G401 (cell line): Measurements from ENCODE around the gene EXOC7. TPM values are rescaled to one million over a fixed set of nuclear protein-coding genes. Genes with fewer than 3 reads are reported as not detected.
A peak's percentile ranks its signal among the peaks of the same experiment; 100 is the strongest.

Experiments
- DNase-seq: peaks from one replicate; pipeline ENCODE4 v3.0.0-alpha.2; 2015; ENCODE audit warnings: low spot score
- in situ Hi-C: cut with HindIII; loops from 2 replicates; pipeline ENCODE4 v1.10.0; 2016; ENCODE audit warnings: low sequenced_read_pairs, mixed read lengths
- total RNA-seq: library from RNA; depleted of rRNA; stranded (reverse); fragments of >200 nt; shearing (Covaris generic); gene quantifications from 2 replicates; pipeline ENCODE4 v1.2.3, GENCODE V29; 2014

Gene EXOC7
- total RNA-seq, 1 experiment from 2014 or later = 92.2 TPM

DNA sequence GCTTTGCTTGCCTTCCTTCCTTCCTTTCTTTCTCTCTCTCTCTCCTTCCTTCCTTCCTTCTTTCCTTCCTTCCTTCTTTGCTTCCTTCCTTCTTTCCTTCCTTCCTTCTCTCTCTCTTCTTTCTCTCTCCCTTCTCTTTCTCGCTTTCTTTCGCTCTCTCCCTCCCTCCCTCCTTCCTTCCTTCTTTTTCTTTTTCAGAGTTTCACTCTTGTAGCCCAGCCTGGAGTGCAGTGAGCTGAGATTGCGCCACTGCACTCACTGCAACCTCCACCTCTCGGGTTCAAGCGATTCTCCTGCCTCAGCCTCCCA, 19.6 kb upstream of the EXOC7 start:
- in situ Hi-C loops = no loop called here
- DNase-seq = no peak

DNA sequence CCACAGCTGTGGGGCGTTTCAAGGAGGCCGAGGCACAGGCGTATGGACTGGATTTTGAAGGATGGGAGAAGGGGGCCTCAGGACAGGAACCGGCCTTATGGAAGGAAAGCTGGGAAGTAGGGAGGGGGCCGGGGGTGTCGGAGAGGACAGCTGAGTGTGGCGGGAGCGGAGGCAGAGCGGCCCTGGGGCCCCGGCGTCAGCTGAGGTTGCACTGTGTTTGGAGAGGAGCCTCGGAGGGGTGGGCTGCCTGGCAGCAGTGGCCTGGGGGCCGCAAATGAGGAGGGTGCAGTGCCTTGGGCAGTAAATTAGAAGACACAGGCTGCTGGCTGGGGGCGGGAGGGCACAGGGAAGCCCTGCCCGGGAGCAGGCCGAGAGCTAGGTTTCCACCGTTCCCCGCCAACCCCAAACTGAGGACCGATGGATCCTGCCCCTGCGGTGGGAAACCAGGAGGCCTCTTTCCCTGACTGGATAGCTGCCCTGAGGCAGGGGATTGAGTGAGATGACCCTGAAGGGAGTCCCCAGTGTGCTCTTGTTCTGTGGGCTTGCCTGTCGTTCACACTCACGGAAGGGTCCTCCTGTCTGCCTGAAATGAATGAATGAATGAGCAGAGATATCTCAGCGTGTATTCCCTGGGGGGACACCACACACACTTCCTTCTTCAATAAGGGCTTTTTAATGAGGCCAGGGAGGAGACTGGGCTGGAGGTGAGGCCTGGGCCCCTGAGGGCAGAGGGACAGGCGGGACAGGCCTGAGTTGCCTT, 19.0 kb upstream of the EXOC7 start:
- in situ Hi-C loops = no loop called here

DNA sequence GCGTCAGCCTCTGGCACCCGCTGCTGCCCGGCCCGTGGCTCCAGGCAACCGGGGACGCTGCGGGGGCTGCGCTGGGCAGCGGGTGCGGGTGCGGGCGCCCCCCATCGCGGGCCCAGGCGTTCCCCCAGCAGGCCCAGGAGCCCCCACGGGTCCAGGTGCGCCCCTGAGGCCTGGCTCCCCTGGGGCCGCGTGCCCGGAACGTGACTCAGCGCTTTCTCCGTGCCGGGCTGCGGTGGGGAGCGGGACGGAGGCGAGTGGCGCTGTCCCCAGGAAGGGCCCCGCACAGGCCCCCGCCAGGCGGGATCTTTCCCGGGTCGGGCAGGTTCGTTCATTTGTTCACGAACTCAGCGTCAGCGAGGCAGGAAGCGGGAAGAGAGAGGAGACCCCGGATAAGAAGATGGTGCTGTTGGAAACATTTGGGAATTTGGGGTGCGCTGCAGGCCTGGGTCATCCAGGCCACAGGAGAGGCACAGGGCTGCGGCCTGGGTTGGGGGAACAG, 18.4 kb upstream of the EXOC7 start:
- in situ Hi-C loops = no loop called here

More for the DNA sequence above, 19.0 kb upstream of the EXOC7 start:
- no peak for DNase-seq

DNA sequence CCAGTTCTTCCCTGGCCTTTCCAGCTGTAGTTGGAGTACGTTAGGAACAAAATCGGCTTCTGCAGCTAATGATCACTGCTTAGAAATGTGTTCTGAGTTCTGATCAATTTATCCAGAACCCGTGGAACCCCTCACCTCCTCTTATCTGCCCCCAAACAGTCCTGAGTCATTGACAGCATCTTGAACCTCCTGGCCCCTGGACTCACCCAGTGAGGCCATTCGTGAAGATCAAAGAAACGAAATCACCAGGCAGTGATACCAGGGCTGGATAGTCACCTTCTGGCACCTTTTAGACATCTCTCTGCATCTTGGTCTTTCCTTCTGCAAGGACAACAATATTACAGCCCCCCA, 17.0 kb upstream of the EXOC7 start:
- in situ Hi-C loops = no loop called here
- DNase-seq = no peak

More for the DNA sequence above, 18.4 kb upstream of the EXOC7 start:
- DNase-seq = no peak

DNA sequence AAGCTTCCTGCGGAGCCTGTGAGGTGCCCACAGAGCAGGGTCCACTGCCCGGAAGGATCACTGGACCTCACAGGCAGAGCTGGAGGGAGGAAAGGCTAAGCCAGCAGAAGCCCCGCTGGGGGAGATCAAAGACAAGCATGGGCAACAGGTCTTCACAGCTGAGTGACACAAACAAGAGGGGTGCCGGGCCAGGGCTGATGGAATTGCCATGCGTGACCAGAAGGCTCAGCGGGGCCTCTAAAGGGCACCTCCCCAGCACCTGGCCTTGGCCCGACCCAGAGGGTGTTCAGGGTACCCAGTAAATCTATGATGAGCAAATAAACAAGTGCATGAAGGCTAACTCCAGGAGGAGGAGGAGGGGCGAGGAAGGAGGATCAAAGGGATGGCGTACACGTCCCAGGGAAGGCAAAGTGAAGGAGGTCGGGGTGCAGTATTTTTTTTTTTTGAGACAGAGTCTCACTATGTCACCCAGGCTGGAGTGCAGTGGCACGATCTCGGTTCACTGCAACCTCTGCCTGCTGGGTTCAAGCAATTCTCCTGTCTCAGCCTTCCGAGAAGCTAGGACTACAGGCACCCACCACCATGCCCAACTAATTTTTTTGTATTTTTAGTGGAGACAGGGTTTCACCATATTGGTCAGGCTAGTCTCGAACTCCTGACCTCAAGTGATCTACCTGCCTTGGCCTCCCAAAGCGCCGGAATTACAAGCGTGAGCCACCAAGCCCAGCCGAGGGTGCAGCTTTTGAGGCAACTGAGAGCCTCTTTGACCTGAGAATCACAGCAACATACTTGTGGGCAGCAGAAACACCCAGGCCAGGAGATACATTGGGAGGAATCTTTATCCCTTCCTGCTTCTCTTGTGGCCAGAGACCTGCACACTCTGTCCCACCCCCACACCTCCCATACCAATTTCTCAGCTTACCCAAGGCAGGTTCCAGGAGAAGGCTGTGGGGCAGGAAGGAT, 16.1 kb upstream of the EXOC7 start:
- no peak for DNase-seq
- in situ Hi-C loops = no loop called here

DNA sequence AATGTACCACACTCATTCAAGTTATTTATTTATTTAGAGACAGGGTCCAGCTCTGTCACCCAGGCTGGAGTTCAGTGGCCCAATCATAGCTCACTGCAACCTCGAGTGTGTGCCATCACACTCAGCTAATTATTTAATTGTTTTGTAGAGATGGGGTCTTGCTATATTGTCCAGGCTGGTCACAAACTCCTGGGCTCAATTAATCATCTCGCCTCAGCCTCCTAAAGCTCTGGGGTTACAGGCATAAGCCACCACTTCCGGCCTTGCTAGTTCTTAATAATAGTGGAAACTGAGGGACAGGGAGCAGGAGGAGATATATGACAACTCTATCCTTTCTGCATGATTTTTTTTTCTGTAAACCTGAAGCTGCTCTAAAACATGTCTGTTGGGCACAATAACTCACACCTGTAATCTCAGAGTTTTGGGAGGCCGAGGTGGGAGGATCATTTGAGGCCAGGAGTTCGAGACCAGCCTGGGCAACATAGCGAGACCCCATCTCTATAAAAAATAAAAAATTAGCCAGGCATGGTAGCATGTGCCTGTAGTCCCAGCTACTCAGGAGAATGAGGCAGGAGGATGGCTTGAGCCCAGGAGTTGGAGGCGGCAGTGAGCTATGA, 11.7 kb upstream of the EXOC7 start:
- in situ Hi-C loops = no loop called here
- DNase-seq = no peak

DNA sequence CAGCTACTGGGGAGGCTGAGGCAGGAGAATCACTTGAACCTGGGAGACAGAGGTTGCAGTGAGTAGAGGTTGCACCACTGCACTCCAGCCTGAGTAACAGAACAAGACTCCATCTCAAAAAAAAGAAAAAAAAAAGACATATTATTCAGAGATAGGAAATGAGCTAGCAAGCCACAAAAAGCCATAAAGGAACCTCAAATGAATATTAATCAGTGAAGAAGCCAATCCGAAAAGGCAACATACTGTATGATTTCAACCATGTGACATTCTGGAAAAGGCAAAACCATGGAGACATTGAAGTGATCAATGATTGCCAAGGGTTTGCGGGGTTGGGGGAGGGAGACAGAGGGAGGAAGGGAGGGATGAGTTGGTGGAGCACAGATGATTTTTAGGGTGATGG, 8.4 kb upstream of the EXOC7 start:
- no peak for DNase-seq
- in situ Hi-C loops = no loop called here

DNA sequence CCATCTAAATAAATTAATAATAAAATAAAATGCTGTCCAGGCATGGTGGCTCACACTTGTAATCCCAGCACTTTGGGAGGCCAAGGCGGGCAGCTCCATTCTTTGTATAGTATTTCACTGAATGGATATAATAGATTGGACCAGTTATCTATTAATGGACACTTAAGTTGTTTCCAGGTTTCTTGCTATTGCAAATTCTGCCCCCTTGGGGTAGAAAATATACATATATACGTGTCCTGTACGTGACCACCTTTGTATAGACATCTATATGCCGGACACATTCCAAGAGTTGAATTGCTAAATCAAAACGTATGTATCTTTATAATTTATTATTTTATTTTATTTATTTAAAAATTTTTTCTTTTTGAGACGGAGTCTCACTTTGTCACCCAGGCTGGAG, 3.9 kb upstream of the EXOC7 start:
- no peak for DNase-seq
- in situ Hi-C loops = no loop called here

DNA sequence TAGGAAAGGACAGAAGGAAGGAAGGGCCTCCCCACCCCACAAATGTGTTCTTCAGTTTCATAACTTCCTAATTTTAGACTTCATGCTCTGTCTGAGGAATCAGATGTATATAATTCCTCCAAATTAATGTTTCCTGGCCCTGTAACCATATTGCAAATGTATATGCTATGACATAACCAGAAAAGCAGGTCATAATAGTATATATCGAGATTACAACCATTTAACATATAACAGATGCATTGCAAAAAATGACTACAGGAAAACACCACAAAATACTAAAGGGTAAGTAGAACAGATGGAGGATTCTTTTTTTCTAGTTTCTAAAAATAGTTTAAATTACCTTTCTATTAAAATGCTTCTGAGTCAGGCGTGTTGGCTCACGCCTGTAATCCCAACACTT, 3.1 kb upstream of the EXOC7 start:
- peak; percentile 27 for DNase-seq
- in situ Hi-C loops = no loop called here

DNA sequence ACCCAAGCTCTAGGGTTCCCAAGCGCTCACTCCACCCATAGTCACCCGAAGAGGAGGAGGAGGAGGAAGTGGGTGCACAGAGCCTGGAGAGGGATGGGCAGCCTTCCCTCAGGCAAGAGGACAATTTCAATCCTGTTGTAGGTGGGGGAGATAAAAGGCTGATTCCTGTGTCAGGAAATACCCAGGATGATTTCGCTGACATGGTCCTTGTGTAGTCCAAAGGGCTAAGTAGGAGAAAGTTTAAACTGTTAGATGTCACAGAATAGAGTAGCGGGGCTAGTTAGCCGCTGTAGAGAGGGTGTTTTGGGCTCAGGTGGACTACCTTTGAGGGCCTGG, 1.3 kb upstream of the EXOC7 start:
- in situ Hi-C loops = no loop called here
- no peak for DNase-seq

DNA sequence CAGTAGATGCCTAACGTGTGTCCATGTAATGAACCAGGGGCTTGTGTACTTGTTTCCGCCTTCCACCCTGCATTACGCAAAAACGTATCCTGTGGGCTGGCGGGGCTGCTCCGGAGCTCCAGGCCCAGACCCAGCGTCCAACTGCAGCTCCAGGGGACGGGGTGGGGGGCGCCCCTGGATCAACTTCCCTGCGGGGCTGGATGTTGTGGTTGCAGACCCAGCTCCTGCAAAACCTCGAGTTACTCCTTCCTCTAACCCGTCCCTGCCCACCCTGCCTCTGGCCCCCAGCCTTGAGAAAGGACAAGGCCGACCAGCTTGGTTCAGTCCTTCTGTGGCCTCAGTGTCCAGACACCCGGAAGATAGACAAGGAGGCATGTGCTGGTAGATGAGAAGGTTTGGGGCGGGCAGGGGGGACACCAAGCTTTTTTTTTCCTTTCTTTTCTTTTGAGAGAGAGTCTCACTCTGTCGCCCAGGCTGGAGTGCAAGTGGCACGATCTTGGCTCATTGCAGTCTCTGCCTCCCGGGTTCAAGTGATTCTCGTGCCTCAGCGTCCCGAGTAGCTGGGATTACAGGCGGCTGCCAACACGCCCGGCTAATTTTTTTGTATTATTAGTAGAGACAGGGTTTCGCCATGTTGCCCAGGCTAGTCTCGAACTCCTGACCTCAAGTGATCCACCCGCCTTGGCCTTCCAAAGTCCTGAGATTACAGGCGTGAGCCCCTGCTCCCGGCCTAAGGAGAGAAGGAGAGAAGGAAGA, 731 bp upstream of the EXOC7 start:
- no peak for DNase-seq
- in situ Hi-C loops = no loop called here

DNA sequence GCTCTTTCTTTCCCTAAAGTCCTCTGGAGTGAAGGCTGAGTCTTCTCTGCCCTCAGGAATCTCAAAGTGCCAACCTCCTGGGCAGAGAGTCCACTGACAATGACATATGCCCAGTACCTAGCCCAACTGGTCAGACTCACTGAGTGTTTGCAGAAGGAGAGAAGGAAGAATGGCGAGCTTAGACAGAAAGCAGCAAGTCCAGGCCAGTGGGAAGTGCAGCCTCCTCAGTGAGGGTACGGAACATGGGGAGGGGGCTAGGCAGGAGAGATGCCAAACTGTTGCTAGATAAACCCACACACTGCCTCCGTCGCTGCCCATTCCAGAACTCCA, 678 bp downstream of the EXOC7 start:
- peak; percentile 23 for DNase-seq
- in situ Hi-C loops = no loop called here

DNA sequence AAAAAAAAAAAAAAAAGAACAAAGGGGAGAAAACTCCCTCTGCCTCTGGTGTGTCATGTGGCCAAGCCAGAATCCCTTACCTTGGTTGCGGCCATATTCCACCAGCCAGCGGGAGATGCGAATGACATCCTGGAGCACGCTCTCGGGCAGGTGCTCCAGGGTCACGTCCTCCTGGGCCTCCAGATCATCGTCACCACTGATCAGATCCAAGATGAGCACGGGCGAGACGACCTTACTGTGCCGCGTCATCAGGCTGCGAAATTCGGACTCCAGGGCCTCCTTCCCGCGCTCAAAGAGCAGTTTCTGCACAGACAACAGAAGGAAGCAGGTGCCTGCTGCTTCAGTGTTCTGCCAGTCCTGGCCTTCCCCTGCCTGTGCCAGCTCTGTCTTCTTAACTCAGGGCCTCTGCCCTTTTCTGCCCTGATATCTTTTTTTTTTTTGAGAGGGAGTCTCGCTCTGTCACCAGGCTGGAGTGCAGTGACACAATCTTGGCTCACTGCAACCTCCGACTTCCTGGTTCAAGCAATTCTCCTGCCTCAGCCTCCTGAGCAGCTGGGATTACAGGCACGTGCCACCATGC, 5.8 kb downstream of the EXOC7 start:
- in situ Hi-C loops = no loop called here

DNA sequence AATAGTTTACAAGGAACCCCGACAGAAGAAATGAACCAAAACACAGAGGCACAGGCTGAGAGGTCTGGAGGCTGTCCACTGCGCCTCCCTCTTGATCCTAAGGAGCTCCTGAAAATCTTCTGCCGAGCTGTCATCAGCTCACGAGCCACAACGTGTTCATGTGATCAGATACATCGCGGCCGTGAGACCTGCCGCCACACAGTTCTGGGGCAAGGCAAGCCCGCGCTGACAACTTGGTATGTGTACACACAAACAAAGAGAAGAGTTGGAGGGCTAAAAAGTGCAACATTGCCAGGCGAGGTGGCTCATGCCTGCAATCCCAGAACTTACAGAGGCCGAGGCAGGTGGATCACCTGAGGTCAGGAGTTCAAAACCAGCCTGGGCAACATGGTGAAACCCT, 7.6 kb downstream of the EXOC7 start:
- in situ Hi-C loops = no loop called here
- DNase-seq = no peak

More for the DNA sequence above, 5.8 kb downstream of the EXOC7 start:
- DNase-seq = no peak

DNA sequence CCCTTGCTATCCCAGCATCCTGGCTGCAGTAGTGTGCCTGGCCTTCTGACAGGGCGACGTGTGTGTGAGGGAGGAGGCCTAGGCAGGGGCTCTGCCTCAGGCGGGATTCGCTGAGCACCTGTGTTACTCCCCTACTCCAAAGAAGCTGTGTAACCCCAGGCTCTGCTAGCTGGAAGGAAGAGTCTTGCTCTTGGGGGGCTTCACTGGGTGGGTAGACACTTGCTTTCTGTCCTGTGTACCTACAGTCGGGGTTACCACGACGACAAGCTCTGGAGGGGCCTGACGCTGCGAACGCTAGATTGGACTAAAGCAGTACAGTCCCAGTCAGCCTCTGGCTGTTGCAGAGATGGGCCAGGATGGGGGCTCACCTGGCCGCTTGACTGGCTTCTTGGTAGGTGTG, 9.5 kb downstream of the EXOC7 start:
- in situ Hi-C loops = no loop called here
- no peak for DNase-seq

DNA sequence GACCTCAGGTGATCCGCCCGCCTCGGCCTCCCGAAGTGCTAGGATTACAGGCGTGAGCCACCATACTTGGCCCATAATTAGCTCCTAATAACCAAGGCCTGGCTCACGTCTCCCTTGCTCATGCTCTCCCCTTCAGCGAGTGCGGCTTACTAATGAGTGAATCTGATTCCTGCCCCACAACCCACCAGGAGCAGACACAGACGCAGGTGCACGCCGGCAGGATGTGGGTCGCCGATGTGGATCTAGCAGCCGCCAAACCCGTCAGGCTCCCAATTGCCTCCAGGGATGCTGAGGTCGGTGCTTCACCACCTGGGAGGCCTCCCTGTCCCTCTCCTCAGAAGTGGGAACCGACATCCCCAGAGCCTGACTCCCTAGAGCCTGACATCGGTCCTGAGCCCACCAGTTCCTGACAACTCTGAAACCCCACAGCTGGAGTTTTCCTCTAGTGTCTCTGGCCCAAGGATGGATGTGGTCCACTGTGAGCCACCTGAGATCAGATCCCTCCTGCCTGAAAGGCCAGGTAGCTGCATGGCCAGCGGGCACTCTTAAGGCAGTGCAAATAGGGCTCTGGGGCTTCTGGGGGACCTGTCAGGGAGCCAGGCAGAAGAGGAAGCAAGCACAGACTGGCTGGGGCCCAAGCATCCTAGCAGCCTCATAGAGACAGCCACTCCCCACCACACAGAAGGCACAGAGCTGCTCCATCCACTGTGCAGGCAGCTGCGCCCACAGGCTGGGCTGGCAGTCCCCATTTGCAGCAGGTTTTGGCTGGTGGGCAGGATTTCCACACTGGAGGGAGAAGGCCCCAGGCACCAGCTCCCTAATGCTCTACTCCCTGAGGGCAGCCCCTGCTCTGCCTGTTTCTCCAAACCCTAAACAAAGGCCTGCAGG, 10.8 kb downstream of the EXOC7 start:
- in situ Hi-C loops = no loop called here
- no peak for DNase-seq

DNA sequence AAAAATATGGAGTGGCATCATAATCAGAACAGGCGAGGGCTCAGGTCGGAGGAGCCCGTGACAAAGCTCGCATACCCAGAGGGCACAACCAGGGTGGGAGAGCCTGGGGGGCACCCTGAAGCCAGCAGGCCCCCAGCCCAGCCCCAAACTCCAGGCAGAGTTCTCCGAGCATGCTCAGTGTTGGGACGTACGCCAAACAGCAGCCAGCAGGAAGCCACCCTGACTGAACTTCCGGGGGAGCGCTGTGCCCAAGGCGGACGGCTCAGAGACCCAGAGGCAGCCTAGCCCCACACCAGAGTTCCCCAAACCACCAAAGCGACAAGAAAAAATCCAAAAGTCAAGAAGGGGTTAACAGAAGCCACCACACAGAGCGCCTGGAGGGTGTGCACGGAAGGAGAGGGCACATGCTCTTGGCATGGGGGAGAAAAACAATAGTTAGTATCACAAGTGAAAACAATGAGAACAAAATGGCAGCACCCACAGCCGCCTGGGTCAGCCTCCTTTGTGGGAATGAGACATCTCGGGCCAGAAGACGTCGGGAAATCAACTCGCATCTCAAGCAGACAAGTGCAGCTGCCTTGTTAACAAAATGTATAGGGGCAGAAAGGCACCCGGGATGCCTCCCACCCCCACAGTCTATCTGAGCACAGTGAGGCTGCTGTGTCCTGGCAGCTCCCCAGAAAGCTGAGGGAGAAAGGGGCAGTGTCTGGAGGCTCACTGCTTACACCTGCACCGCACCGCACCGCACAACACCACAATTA, 11.9 kb downstream of the EXOC7 start:
- DNase-seq = no peak
- in situ Hi-C loops = no loop called here
